ENCODE results near the gene ANKS1B. TPM values are rescaled to one million over a fixed set of nuclear protein-coding genes. Genes with fewer than 3 reads are reported as not detected.

Gene ANKS1B
- total RNA-seq, 1 experiment from 2014 or later = 0.54 TPM

GRCh38 chr12:99027461-99027860 lies 957.3 kb downstream of the ANKS1B start:
- Histone ChIP-seq H3K9me3 (ENCODE audit: control insufficient read depth in 1 of 2, insufficient read depth in 1 of 2, low read depth in 1 of 2, low read length in 2 of 2) (no peaks in the 10 kb centered on the region), H3K4me3 (replicated peaks in 1 of 2; ENCODE audit: low read depth in 1 of 2, low read length in 2 of 2) (no peak overlapping the region), H2AFZ (ENCODE audit: low read depth, low read length, poor library complexity, severe bottlenecking) (no peak overlapping the region), H4K20me1 (ENCODE audit: insufficient read depth) (no peaks in the 10 kb centered on the region), H3K27me3 (ENCODE audit: insufficient read depth, low read length) (peaks cover 25% of the 10 kb centered on the region), H3K27ac (ENCODE audit: low read depth, low read length) (no peak overlapping the region), H3K36me3 (ENCODE audit: control insufficient read depth in 1 of 2, insufficient read depth in 2 of 2, low read length in 2 of 2) (no peaks in the 10 kb centered on the region), H3K9me2 (ENCODE audit: insufficient read depth) (no peaks in the 10 kb centered on the region), H3K4me2 (ENCODE audit: low read length) (no peak overlapping the region), H3K9ac (ENCODE audit: low read length) (no peak overlapping the region), H3K79me2 (ENCODE audit: insufficient read depth, low read length) (no peaks in the 10 kb centered on the region), H3K4me1 (ENCODE audit: control insufficient read depth in 1 of 2, insufficient read depth in 2 of 2, low read length in 2 of 2) (no peaks in the 10 kb centered on the region)
- ChIA-PET POLR2A (no interaction called here), RAD21 (ENCODE audit: low non-redundant PET in 1 of 2, low total read pairs in 2 of 2, uncharacterized antibody in 2 of 2, unreplicated experiment in 2 of 2) (no interaction called here), CTCF (no interaction called here)
- intact Hi-C loops (cut with micrococcal nuclease) = no loop called here
- no TSS peak for BruUV-seq (replicated peaks)
- no peak for TF ChIP-seq CBX3 (IDR thresholded peaks at IDR 0.05; ENCODE audit: low read depth)
- TF ChIP-seq SP1 (IDR thresholded peaks at IDR 0.05; ENCODE audit: low read depth) = no peak
- no peak for TF ChIP-seq RAD21 (IDR thresholded peaks at IDR 0.05; ENCODE audit: low read depth)
- DNase-seq (ENCODE audit: low read depth, low spot score) = no peak
- ATAC-seq = no peak

DNA sequence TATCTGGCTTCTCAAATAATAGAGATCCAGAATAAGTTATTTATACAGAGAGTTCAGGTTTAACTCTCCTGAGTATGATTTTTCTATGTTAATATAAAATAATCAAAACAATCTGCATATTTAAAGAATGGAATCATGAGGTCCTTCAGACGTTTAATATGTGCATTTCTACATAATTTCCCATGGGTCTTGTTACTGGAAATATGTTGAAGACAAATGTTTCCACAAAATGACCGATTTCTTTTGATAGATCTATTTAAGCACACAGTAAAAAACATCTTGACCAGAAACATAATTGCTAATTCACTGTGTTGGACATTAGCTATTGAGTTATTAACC lies 957.7 kb downstream of the ANKS1B start:
- no peak overlapping the region for H3K4me2 ChIP-seq (ENCODE audit: low read length)
- H3K9ac ChIP-seq (ENCODE audit: low read length) = no peak overlapping the region
- intact Hi-C loops (cut with micrococcal nuclease) = no loop called here
- no TSS peak for BruUV-seq (replicated peaks)
- H3K9me2 ChIP-seq (ENCODE audit: insufficient read depth) = no peaks in the 10 kb centered on the region
- no peak overlapping the region for H3K27ac ChIP-seq (ENCODE audit: low read depth, low read length)
- no peak overlapping the region for H3K4me3 ChIP-seq (replicated peaks in 1 of 2; ENCODE audit: low read depth in 1 of 2, low read length in 2 of 2)
- peaks cover 30% of the 10 kb centered on the region for H3K27me3 ChIP-seq (ENCODE audit: insufficient read depth, low read length)
- ATAC-seq (no peak), DNase-seq (ENCODE audit: low read depth, low spot score) (no peak)
- H4K20me1 ChIP-seq (ENCODE audit: insufficient read depth) = no peaks in the 10 kb centered on the region
- RAD21 ChIA-PET (ENCODE audit: low non-redundant PET in 1 of 2, low total read pairs in 2 of 2, uncharacterized antibody in 2 of 2, unreplicated experiment in 2 of 2) = no interaction called here
- H2AFZ ChIP-seq (ENCODE audit: low read depth, low read length, poor library complexity, severe bottlenecking) = no peak overlapping the region
- CTCF ChIA-PET = no interaction called here
- POLR2A ChIA-PET = no interaction called here
- no peaks in the 10 kb centered on the region for H3K4me1 ChIP-seq (ENCODE audit: control insufficient read depth in 1 of 2, insufficient read depth in 2 of 2, low read length in 2 of 2)
- no peaks in the 10 kb centered on the region for H3K36me3 ChIP-seq (ENCODE audit: control insufficient read depth in 1 of 2, insufficient read depth in 2 of 2, low read length in 2 of 2)
- no peaks in the 10 kb centered on the region for H3K79me2 ChIP-seq (ENCODE audit: insufficient read depth, low read length)
- H3K9me3 ChIP-seq (ENCODE audit: control insufficient read depth in 1 of 2, insufficient read depth in 1 of 2, low read depth in 1 of 2, low read length in 2 of 2) = no peaks in the 10 kb centered on the region
- TF ChIP-seq SRF (IDR thresholded peaks at IDR 0.05; ENCODE audit: low read depth) (no peak), POLR2AphosphoS5 (IDR thresholded peaks at IDR 0.05; ENCODE audit: low read depth, low read length) (no peak), SP1 (IDR thresholded peaks at IDR 0.05; ENCODE audit: low read depth) (no peak), EZH2phosphoT487 (IDR thresholded peaks at IDR 0.05; ENCODE audit: borderline replicate concordance) (no peak), FOSL1 (IDR thresholded peaks at IDR 0.05; ENCODE audit: low read depth) (no peak), RAD21 (IDR thresholded peaks at IDR 0.05; ENCODE audit: low read depth) (no peak), CEBPB (IDR thresholded peaks at IDR 0.05; ENCODE audit: low read depth) (no peak), ZFX (IDR thresholded peaks at IDR 0.05) (no peak), CBX3 (IDR thresholded peaks at IDR 0.05; ENCODE audit: low read depth) (no peak), JUND (IDR thresholded peaks at IDR 0.05) (no peak), CTCF (IDR thresholded peaks at IDR 0.05 in 2 of 3, conservative IDR thresholded peaks at IDR 0.05 in 1 of 3; ENCODE audit: borderline replicate concordance in 1 of 3, insufficient read depth in 1 of 3, low read depth in 2 of 3, low read length in 2 of 3) (no peak), EZH2 (IDR thresholded peaks at IDR 0.05) (no peak), TCF7L2 (IDR thresholded peaks at IDR 0.05; ENCODE audit: borderline replicate concordance, extremely low read depth, insufficient read depth, insufficient read length) (no peak)
- TF ChIP-seq, protein P1, sequence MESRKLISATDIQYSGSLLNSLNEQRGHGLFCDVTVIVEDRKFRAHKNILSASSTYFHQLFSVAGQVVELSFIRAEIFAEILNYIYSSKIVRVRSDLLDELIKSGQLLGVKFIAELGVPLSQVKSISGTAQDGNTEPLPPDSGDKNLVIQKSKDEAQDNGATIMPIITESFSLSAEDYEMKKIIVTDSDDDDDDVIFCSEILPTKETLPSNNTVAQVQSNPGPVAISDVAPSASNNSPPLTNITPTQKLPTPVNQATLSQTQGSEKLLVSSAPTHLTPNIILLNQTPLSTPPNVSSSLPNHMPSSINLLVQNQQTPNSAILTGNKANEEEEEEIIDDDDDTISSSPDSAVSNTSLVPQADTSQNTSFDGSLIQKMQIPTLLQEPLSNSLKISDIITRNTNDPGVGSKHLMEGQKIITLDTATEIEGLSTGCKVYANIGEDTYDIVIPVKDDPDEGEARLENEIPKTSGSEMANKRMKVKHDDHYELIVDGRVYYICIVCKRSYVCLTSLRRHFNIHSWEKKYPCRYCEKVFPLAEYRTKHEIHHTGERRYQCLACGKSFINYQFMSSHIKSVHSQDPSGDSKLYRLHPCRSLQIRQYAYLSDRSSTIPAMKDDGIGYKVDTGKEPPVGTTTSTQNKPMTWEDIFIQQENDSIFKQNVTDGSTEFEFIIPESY (IDR thresholded peaks at IDR 0.05; ENCODE audit: extremely low read depth, insufficient replicate concordance, low read length) = no peak
- TF ChIP-seq, protein P2, sequence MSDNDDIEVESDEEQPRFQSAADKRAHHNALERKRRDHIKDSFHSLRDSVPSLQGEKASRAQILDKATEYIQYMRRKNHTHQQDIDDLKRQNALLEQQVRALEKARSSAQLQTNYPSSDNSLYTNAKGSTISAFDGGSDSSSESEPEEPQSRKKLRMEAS (IDR thresholded peaks at IDR 0.05) = no peak

Data from HCT116 (cell line).